ENCODE data around the gene MADD. TPM values are rescaled to one million over a fixed set of nuclear protein-coding genes. Genes with fewer than 3 reads are reported as not detected.

MADD gene
- polyA plus RNA-seq, 1 donor from 2014 or later, result 66.9 TPM

DNA sequence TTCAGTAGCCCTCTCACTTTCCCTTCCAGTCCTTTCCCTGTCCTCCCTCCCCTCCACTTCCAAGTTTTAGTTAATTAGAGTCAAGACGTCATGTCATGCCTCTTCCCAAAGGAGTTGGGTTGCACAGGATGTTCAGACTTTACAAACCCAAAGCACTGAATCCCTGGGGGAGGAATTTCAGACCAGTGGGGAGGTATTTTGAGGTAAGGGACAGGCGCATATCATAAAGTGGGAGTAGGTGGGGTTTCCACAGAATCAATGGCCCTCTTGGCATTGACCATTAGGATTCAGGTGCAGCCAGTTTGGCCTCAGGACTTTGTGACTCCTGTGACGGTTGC, 20.6 kb upstream of the MADD start:
- TF ChIP-seq TAF1 (IDR thresholded peaks at IDR 0.05; ENCODE audit: low read depth), result no peak
- no peak for TF ChIP-seq EZH2 (IDR thresholded peaks at IDR 0.05; ENCODE audit: borderline replicate concordance, insufficient read depth, low read length, poor library complexity, severe bottlenecking)
- no peak for TF ChIP-seq EP300 (conservative IDR thresholded peaks at IDR 0.05; ENCODE audit: poor library complexity, severe bottlenecking)
- TF ChIP-seq, protein P1, sequence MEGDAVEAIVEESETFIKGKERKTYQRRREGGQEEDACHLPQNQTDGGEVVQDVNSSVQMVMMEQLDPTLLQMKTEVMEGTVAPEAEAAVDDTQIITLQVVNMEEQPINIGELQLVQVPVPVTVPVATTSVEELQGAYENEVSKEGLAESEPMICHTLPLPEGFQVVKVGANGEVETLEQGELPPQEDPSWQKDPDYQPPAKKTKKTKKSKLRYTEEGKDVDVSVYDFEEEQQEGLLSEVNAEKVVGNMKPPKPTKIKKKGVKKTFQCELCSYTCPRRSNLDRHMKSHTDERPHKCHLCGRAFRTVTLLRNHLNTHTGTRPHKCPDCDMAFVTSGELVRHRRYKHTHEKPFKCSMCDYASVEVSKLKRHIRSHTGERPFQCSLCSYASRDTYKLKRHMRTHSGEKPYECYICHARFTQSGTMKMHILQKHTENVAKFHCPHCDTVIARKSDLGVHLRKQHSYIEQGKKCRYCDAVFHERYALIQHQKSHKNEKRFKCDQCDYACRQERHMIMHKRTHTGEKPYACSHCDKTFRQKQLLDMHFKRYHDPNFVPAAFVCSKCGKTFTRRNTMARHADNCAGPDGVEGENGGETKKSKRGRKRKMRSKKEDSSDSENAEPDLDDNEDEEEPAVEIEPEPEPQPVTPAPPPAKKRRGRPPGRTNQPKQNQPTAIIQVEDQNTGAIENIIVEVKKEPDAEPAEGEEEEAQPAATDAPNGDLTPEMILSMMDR (IDR thresholded peaks at IDR 0.05; ENCODE audit: poor library complexity, severe bottlenecking), result no peak
- no peak for TF ChIP-seq MXI1 (conservative IDR thresholded peaks at IDR 0.05; ENCODE audit: poor library complexity, severe bottlenecking)
- TF ChIP-seq POLR2AphosphoS5 (IDR thresholded peaks at IDR 0.05), result no peak
- TF ChIP-seq, protein P2, sequence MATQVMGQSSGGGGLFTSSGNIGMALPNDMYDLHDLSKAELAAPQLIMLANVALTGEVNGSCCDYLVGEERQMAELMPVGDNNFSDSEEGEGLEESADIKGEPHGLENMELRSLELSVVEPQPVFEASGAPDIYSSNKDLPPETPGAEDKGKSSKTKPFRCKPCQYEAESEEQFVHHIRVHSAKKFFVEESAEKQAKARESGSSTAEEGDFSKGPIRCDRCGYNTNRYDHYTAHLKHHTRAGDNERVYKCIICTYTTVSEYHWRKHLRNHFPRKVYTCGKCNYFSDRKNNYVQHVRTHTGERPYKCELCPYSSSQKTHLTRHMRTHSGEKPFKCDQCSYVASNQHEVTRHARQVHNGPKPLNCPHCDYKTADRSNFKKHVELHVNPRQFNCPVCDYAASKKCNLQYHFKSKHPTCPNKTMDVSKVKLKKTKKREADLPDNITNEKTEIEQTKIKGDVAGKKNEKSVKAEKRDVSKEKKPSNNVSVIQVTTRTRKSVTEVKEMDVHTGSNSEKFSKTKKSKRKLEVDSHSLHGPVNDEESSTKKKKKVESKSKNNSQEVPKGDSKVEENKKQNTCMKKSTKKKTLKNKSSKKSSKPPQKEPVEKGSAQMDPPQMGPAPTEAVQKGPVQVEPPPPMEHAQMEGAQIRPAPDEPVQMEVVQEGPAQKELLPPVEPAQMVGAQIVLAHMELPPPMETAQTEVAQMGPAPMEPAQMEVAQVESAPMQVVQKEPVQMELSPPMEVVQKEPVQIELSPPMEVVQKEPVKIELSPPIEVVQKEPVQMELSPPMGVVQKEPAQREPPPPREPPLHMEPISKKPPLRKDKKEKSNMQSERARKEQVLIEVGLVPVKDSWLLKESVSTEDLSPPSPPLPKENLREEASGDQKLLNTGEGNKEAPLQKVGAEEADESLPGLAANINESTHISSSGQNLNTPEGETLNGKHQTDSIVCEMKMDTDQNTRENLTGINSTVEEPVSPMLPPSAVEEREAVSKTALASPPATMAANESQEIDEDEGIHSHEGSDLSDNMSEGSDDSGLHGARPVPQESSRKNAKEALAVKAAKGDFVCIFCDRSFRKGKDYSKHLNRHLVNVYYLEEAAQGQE (IDR thresholded peaks at IDR 0.05; ENCODE audit: borderline replicate concordance), result no peak
- TF ChIP-seq RAD21 (conservative IDR thresholded peaks at IDR 0.05), result no peak
- no peak for TF ChIP-seq SMC3 (conservative IDR thresholded peaks at IDR 0.05; ENCODE audit: poor library complexity)

DNA sequence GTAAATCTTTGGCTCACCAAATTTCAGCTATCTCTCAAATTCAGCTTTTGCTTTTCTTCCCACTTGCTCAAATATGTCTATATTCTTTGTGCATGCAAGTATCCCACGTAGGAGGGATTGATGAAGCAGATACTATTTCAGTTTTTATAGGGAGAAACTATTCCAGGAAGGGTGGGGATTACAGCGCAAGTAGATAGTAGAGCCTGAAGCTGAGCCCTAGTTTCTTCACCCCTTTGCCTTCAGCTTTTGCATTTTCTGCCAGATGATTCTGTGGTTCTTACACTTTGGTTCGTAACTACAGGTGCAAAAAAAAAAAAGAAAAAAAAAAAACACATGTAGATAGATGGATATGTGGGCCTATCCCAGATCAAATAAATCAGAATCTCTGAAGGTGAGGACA, 18.2 kb upstream of the MADD start:
- Histone ChIP-seq H3K9ac (ENCODE audit: low read length) (no peak overlapping the region), H3K4me3 (ENCODE audit: low read length) (no peak overlapping the region), H3F3A (ENCODE audit: insufficient read depth, low read length, poor library complexity, severe bottlenecking) (no peaks in the 10 kb centered on the region), H3K9me3 (ENCODE audit: low read length) (no peaks in the 10 kb centered on the region), H3K4me2 (ENCODE audit: low read length) (no peak overlapping the region), H3K27me3 (ENCODE audit: insufficient read depth, low read depth, low read length) (no peaks in the 10 kb centered on the region), H2AFZ (ENCODE audit: low read depth, low read length) (no peak overlapping the region), H3K9me2 (ENCODE audit: insufficient read depth, low read length) (no peaks in the 10 kb centered on the region), H3K36me3 (ENCODE audit: insufficient read depth, low read length) (no peaks in the 10 kb centered on the region), H3K79me2 (replicated peaks; ENCODE audit: insufficient read depth, low read length) (peaks cover 18% of the 10 kb centered on the region), H4K20me1 (ENCODE audit: insufficient read depth) (no peaks in the 10 kb centered on the region), H3K27ac (ENCODE audit: low read length) (no peak overlapping the region)
- TF ChIP-seq RAD21 (conservative IDR thresholded peaks at IDR 0.05) (no peak), POLR2AphosphoS5 (IDR thresholded peaks at IDR 0.05) (no peak), MXI1 (conservative IDR thresholded peaks at IDR 0.05; ENCODE audit: poor library complexity, severe bottlenecking) (no peak), EZH2 (IDR thresholded peaks at IDR 0.05; ENCODE audit: borderline replicate concordance, insufficient read depth, low read length, poor library complexity, severe bottlenecking) (no peak), SMC3 (conservative IDR thresholded peaks at IDR 0.05; ENCODE audit: poor library complexity) (no peak), TAF1 (IDR thresholded peaks at IDR 0.05; ENCODE audit: low read depth) (no peak), EP300 (conservative IDR thresholded peaks at IDR 0.05; ENCODE audit: poor library complexity, severe bottlenecking) (no peak)
- TF ChIP-seq, protein P2 (IDR thresholded peaks at IDR 0.05; ENCODE audit: borderline replicate concordance), result no peak
- TF ChIP-seq, protein P1 (IDR thresholded peaks at IDR 0.05; ENCODE audit: poor library complexity, severe bottlenecking), result no peak

More for the DNA sequence above, 20.6 kb upstream of the MADD start:
- Histone ChIP-seq H3K4me3 (ENCODE audit: low read length) (peak overlapping the region; percentile 97), H3F3A (ENCODE audit: insufficient read depth, low read length, poor library complexity, severe bottlenecking) (no peaks in the 10 kb centered on the region), H3K27me3 (ENCODE audit: insufficient read depth, low read depth, low read length) (no peaks in the 10 kb centered on the region), H3K9ac (ENCODE audit: low read length) (peak overlapping the region; percentile 92), H3K79me2 (replicated peaks; ENCODE audit: insufficient read depth, low read length) (peaks cover 18% of the 10 kb centered on the region), H3K4me2 (ENCODE audit: low read length) (peak overlapping the region; percentile 100), H2AFZ (ENCODE audit: low read depth, low read length) (peak overlapping the region; percentile 96), H3K9me3 (ENCODE audit: low read length) (no peaks in the 10 kb centered on the region), H3K36me3 (ENCODE audit: insufficient read depth, low read length) (no peaks in the 10 kb centered on the region), H3K27ac (ENCODE audit: low read length) (peak overlapping the region; percentile 94), H3K9me2 (ENCODE audit: insufficient read depth, low read length) (no peaks in the 10 kb centered on the region), H4K20me1 (ENCODE audit: insufficient read depth) (no peaks in the 10 kb centered on the region)
